ENCODE results near the gene HIVEP3.

The HIVEP3 gene

DNA sequence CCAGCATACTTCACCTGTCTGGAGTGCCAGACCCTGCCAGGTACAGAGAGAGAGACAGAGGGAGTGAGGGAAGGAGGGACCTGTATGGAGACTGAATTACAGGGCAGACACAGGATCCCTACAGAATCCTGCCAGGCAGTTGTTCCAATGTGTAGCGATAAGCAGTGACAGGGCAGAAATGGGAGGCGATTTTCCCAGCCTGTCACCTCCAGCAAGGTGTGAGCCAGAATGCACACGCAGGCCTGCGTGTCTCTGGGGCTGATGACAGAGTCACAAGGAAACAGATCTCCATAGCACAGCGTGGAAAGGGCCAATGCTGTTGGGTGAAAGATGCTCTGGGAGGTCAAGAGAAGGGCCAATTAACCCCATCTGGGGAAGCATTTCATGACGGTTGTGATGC lies 111.3 kb downstream of the HIVEP3 start:
- no peak for TF ChIP-seq TAF1 (IDR thresholded peaks at IDR 0.05; ENCODE audit: low read depth)
- no peak for TF ChIP-seq EP300 (IDR thresholded peaks at IDR 0.05; ENCODE audit: borderline replicate concordance)
- TF ChIP-seq NFIC (IDR thresholded peaks at IDR 0.05), result no peak
- no peak for TF ChIP-seq YY1 (IDR thresholded peaks at IDR 0.05; ENCODE audit: low read depth)
- no peak for TF ChIP-seq TCF12 (IDR thresholded peaks at IDR 0.05; ENCODE audit: low read depth)
- TF ChIP-seq, protein P1, sequence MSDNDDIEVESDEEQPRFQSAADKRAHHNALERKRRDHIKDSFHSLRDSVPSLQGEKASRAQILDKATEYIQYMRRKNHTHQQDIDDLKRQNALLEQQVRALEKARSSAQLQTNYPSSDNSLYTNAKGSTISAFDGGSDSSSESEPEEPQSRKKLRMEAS (IDR thresholded peaks at IDR 0.05), result no peak
- TF ChIP-seq EGR1 (IDR thresholded peaks at IDR 0.05), result no peak
- TF ChIP-seq RAD21 (IDR thresholded peaks at IDR 0.05; ENCODE audit: low read depth), result no peak
- no peak for TF ChIP-seq TEAD4 (IDR thresholded peaks at IDR 0.05)
- TF ChIP-seq CREB1 (IDR thresholded peaks at IDR 0.05; ENCODE audit: low read depth), result no peak
- no peak for TF ChIP-seq CEBPB (IDR thresholded peaks at IDR 0.05)
- TF ChIP-seq, protein P2, sequence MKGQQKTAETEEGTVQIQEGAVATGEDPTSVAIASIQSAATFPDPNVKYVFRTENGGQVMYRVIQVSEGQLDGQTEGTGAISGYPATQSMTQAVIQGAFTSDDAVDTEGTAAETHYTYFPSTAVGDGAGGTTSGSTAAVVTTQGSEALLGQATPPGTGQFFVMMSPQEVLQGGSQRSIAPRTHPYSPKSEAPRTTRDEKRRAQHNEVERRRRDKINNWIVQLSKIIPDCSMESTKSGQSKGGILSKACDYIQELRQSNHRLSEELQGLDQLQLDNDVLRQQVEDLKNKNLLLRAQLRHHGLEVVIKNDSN (IDR thresholded peaks at IDR 0.05), result no peak
- TF ChIP-seq ZBTB7A (IDR thresholded peaks at IDR 0.05; ENCODE audit: low read depth), result no peak
- TF ChIP-seq FOXM1 (IDR thresholded peaks at IDR 0.05; ENCODE audit: borderline replicate concordance, low read depth), result no peak

DNA sequence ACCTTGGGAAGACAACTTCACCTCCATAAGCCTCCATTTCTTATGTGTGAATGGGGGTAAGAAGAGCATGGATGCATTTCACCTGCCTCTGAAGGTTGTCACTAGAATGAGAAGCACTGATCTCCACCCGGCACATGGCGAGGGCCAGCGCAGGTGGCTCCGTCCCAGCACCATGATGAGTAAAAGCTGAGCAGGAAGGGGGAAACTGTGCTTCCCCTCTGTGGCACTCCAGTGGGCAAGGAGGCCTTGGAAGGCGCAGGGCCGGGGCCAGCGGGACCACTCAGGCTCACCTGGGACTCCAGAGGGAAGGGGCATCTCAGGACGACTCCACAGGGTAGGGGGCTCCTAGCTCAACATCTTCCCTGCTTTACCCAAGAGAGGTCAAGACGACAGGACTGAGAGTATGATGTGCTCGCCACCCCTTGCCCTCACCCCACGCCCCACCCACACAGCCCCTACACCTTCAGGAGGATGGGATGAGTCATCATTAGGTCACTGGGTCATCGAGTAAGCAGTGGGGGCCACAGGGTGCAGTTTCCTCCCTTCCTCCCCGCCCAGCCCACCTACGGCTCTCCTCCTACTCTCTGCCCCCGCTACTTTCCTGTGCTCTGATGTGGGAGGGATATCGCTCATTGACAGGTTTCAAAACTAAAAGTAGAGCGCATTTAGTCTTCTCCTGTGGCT lies 112.1 kb downstream of the HIVEP3 start:
- TF ChIP-seq ZBTB7A (IDR thresholded peaks at IDR 0.05; ENCODE audit: low read depth) (no peak), CEBPB (IDR thresholded peaks at IDR 0.05) (no peak), CREB1 (IDR thresholded peaks at IDR 0.05; ENCODE audit: low read depth) (no peak), FOXM1 (IDR thresholded peaks at IDR 0.05; ENCODE audit: borderline replicate concordance, low read depth) (no peak), EGR1 (IDR thresholded peaks at IDR 0.05) (no peak), RAD21 (IDR thresholded peaks at IDR 0.05; ENCODE audit: low read depth) (no peak), TCF12 (IDR thresholded peaks at IDR 0.05; ENCODE audit: low read depth) (no peak), YY1 (IDR thresholded peaks at IDR 0.05; ENCODE audit: low read depth) (no peak), TAF1 (IDR thresholded peaks at IDR 0.05; ENCODE audit: low read depth) (no peak), NFIC (IDR thresholded peaks at IDR 0.05) (no peak), EP300 (IDR thresholded peaks at IDR 0.05; ENCODE audit: borderline replicate concordance) (no peak), TEAD4 (IDR thresholded peaks at IDR 0.05) (no peak)
- TF ChIP-seq, protein P3, sequence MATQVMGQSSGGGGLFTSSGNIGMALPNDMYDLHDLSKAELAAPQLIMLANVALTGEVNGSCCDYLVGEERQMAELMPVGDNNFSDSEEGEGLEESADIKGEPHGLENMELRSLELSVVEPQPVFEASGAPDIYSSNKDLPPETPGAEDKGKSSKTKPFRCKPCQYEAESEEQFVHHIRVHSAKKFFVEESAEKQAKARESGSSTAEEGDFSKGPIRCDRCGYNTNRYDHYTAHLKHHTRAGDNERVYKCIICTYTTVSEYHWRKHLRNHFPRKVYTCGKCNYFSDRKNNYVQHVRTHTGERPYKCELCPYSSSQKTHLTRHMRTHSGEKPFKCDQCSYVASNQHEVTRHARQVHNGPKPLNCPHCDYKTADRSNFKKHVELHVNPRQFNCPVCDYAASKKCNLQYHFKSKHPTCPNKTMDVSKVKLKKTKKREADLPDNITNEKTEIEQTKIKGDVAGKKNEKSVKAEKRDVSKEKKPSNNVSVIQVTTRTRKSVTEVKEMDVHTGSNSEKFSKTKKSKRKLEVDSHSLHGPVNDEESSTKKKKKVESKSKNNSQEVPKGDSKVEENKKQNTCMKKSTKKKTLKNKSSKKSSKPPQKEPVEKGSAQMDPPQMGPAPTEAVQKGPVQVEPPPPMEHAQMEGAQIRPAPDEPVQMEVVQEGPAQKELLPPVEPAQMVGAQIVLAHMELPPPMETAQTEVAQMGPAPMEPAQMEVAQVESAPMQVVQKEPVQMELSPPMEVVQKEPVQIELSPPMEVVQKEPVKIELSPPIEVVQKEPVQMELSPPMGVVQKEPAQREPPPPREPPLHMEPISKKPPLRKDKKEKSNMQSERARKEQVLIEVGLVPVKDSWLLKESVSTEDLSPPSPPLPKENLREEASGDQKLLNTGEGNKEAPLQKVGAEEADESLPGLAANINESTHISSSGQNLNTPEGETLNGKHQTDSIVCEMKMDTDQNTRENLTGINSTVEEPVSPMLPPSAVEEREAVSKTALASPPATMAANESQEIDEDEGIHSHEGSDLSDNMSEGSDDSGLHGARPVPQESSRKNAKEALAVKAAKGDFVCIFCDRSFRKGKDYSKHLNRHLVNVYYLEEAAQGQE (IDR thresholded peaks at IDR 0.05; ENCODE audit: low read depth), result no peak
- TF ChIP-seq, protein P1 (IDR thresholded peaks at IDR 0.05), result no peak
- TF ChIP-seq, protein P2 (IDR thresholded peaks at IDR 0.05), result no peak

DNA sequence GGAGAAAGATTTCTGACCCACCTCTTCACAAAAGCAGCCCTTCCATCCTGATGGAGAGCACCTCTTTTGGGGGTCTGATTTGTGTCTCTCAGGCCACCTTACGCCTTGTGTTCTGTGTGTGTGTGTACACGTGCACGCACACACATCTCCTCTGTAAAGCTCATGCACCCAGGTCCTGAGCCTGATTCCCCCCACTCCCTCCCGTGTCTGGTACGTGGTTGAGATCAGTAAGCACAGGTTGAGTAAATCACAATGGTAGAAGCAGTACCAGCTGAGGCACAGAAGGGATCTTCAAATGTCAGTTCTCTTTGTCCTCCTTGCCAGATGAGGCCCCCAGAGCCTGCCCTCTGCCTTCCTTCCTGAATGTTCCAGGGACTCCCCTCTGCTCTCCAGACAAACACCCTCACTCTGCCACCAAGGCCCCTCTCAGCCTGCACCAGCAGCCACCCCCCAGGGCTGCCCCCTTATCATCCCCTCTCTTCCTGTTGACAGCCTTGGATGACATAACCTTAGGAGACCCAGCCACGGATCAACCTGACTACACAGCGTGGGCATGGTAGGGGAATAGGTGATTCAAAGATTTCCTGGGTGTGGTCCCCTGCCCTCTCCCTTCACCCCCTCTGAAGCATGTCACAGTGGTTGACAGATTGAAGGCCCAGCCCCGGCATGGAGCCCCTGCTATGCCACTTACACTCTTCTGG lies 112.8 kb downstream of the HIVEP3 start:
- TF ChIP-seq YY1 (IDR thresholded peaks at IDR 0.05; ENCODE audit: low read depth) (no peak), EGR1 (IDR thresholded peaks at IDR 0.05) (no peak), TEAD4 (IDR thresholded peaks at IDR 0.05) (no peak), TCF12 (IDR thresholded peaks at IDR 0.05; ENCODE audit: low read depth) (no peak), RAD21 (IDR thresholded peaks at IDR 0.05; ENCODE audit: low read depth) (no peak), ZBTB7A (IDR thresholded peaks at IDR 0.05; ENCODE audit: low read depth) (no peak), CREB1 (IDR thresholded peaks at IDR 0.05; ENCODE audit: low read depth) (no peak), EP300 (IDR thresholded peaks at IDR 0.05; ENCODE audit: borderline replicate concordance) (no peak), NFIC (IDR thresholded peaks at IDR 0.05) (no peak), TAF1 (IDR thresholded peaks at IDR 0.05; ENCODE audit: low read depth) (no peak), FOXM1 (IDR thresholded peaks at IDR 0.05; ENCODE audit: borderline replicate concordance, low read depth) (no peak), CEBPB (IDR thresholded peaks at IDR 0.05) (no peak)
- TF ChIP-seq, protein P1 (IDR thresholded peaks at IDR 0.05), result no peak
- TF ChIP-seq, protein P3 (IDR thresholded peaks at IDR 0.05; ENCODE audit: low read depth), result no peak

DNA sequence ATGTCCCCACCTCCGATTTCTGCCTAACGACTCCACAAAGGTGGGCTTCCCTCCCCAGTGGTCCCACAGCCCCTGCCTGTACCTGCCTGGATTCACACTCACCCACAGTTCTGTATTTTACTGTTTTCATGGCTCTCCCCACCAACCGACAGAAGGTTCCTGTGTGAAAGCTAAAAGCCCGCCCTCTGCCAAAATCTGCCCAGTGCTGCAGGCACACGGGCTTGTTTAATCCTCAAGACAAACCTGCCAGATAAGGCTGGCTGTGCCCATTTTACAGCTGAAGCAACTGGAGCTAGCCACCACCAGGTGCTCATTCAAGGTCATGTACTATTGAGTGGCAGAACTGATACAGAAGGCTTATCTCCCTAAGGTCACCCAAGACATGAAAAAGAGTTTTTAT lies 114.5 kb downstream of the HIVEP3 start:
- no peak for TF ChIP-seq TAF1 (IDR thresholded peaks at IDR 0.05; ENCODE audit: low read depth)
- TF ChIP-seq EGR1 (IDR thresholded peaks at IDR 0.05), result no peak
- TF ChIP-seq NFIC (IDR thresholded peaks at IDR 0.05), result no peak
- no peak for TF ChIP-seq CREB1 (IDR thresholded peaks at IDR 0.05; ENCODE audit: low read depth)
- TF ChIP-seq, protein P2 (IDR thresholded peaks at IDR 0.05), result no peak
- TF ChIP-seq TCF12 (IDR thresholded peaks at IDR 0.05; ENCODE audit: low read depth), result no peak
- TF ChIP-seq YY1 (IDR thresholded peaks at IDR 0.05; ENCODE audit: low read depth), result no peak
- TF ChIP-seq TEAD4 (IDR thresholded peaks at IDR 0.05), result no peak
- TF ChIP-seq, protein P1 (IDR thresholded peaks at IDR 0.05), result no peak
- TF ChIP-seq FOXM1 (IDR thresholded peaks at IDR 0.05; ENCODE audit: borderline replicate concordance, low read depth), result no peak
- TF ChIP-seq RAD21 (IDR thresholded peaks at IDR 0.05; ENCODE audit: low read depth), result no peak
- TF ChIP-seq, protein P3 (IDR thresholded peaks at IDR 0.05; ENCODE audit: low read depth), result no peak
- no peak for TF ChIP-seq ZBTB7A (IDR thresholded peaks at IDR 0.05; ENCODE audit: low read depth)
